Breast epithelium (tissue), 4 donors: Measurements from ENCODE around the gene HSPG2. TPM values are rescaled to one million over a fixed set of nuclear protein-coding genes. Genes with fewer than 3 reads are reported as not detected.

Experiments used
- DNase-seq, 2 donors: peaks; one replicate each; pipeline ENCODE4 v3.0.0-alpha.2; 2019; ENCODE audit warnings: low spot score in 2 of 2
- H3K27ac ChIP-seq, 2 donors: fragments of 200-600 bp; sonication (generic) in 1 of 2; one replicate each; pipeline ENCODE4 v1.5.1; 2016 to 2019; ENCODE audit warnings: mild to moderate bottlenecking in 1 of 2
- H3K27me3 ChIP-seq, 2 donors: fragments of 200-600 bp; sonication (generic) in 1 of 2; one replicate each; pipeline versions ENCODE4 v1.5.1 to v1.6.0; 2017 to 2019; ENCODE audit warnings: control low read depth in 1 of 2, mild to moderate bottlenecking in 1 of 2
- H3K36me3 ChIP-seq: fragments of 200-600 bp; one replicate; pipeline ENCODE4 v1.5.1; 2019
- H3K4me1 ChIP-seq, 2 donors: fragments of 200-600 bp; sonication (generic); one replicate each; pipeline ENCODE4 v1.5.1; 2016 to 2019; ENCODE audit warnings: control low read depth in 1 of 2
- H3K4me3 ChIP-seq, 3 donors: fragments of 200-600 bp; sonication (generic); 1 replicate in 2 of 3; 2 replicates in 1 of 3; pipeline ENCODE4 v1.5.1; 2016 to 2019; ENCODE audit warnings: mild to moderate bottlenecking in 3 of 3, moderate library complexity in 2 of 3
- H3K9me3 ChIP-seq, 2 donors: fragments of 200-600 bp; sonication (generic) in 1 of 2; one replicate each; pipeline ENCODE4 v1.5.1; 2016 to 2019; ENCODE audit warnings: control low read depth in 1 of 2
- CTCF ChIP-seq, 3 donors: fragments of 450-650 bp; IDR thresholded peaks; one replicate each; pipeline ENCODE4 v1.5.1; 2016 to 2017; ENCODE audit warnings: antibody characterized with exemption in 3 of 3, mild to moderate bottlenecking in 3 of 3, moderate library complexity in 3 of 3
- POLR2A ChIP-seq: fragments of 450-650 bp; IDR thresholded peaks from one replicate; pipeline ENCODE4 v1.6.1; 2016; ENCODE audit warnings: antibody characterized with exemption, mild to moderate bottlenecking, moderate library complexity
- POLR2AphosphoS5 ChIP-seq, 3 donors: sonication (generic); formaldehyde crosslinking; IDR thresholded peaks; one replicate each; pipeline ENCODE4 v1.6.1; 2017; ENCODE audit warnings: antibody characterized with exemption in 3 of 3
- intact Hi-C: fragments of 100-400 bp; cut with DNase I; formaldehyde crosslinking; loops from one replicate; pipeline ENCODE4 v1.15.1; 2023; ENCODE audit warnings: low total_unique reads
- total RNA-seq, 3 donors: library from RNA; depleted of rRNA; stranded (reverse); fragments of >200 nt; gene quantifications; one replicate each; pipeline ENCODE4 v1.1.0, GENCODE V29; 2016

Gene HSPG2
- total RNA-seq, 3 donors from 2014 or later: 48.3 to 219 (median 95.0) TPM

GRCh38 chr1:21886486-21887215 lies 50.5 kb downstream of the HSPG2 start:
- peak overlapping the region in 1 of 2 donors; percentile 19 for H3K27ac ChIP-seq
- H3K36me3 ChIP-seq: no peaks in the 10 kb centered on the region

GRCh38 chr1:21885236-21886037 lies 51.7 kb downstream of the HSPG2 start:
- intact Hi-C loops: no loop called here
- peaks cover 4% of the 10 kb centered on the region for H3K36me3 ChIP-seq
- no peak for DNase-seq
- TF ChIP-seq CTCF (IDR thresholded peaks at IDR 0.05): no peak
- no peak for TF ChIP-seq POLR2AphosphoS5 (IDR thresholded peaks at IDR 0.05)
- no peak for TF ChIP-seq POLR2A
- H3K27ac ChIP-seq: no peak overlapping the region
- H3K9me3 ChIP-seq: no peaks in the 10 kb centered on the region
- no peaks in the 10 kb centered on the region for H3K27me3 ChIP-seq
- H3K4me1 ChIP-seq: no peaks in the 10 kb centered on the region
- H3K4me3 ChIP-seq: no peak overlapping the region

More at GRCh38 chr1:21886486-21887215, 50.5 kb downstream of the HSPG2 start:
- no peaks in the 10 kb centered on the region for H3K4me1 ChIP-seq
- TF ChIP-seq POLR2AphosphoS5 (IDR thresholded peaks at IDR 0.05): no peak
- TF ChIP-seq POLR2A: no peak
- TF ChIP-seq CTCF (IDR thresholded peaks at IDR 0.05): no peak
- no peak overlapping the region for H3K4me3 ChIP-seq
- intact Hi-C loops: no loop called here
- DNase-seq: no peak
- H3K9me3 ChIP-seq: no peaks in the 10 kb centered on the region
- no peaks in the 10 kb centered on the region for H3K27me3 ChIP-seq

GRCh38 chr1:21884456-21885235 lies 52.5 kb downstream of the HSPG2 start:
- no peaks in the 10 kb centered on the region for H3K27me3 ChIP-seq
- no peak overlapping the region for H3K27ac ChIP-seq
- peaks cover 10% of the 10 kb centered on the region for H3K36me3 ChIP-seq
- no peak for TF ChIP-seq POLR2A
- no peak for TF ChIP-seq CTCF (IDR thresholded peaks at IDR 0.05)
- TF ChIP-seq POLR2AphosphoS5 (IDR thresholded peaks at IDR 0.05): no peak
- H3K9me3 ChIP-seq: no peaks in the 10 kb centered on the region
- no peak for DNase-seq
- H3K4me3 ChIP-seq: no peak overlapping the region
- H3K4me1 ChIP-seq: no peaks in the 10 kb centered on the region
- intact Hi-C loops: no loop called here

GRCh38 chr1:21882721-21883415 lies 54.2 kb downstream of the HSPG2 start:
- TF ChIP-seq POLR2A: no peak
- no peak for TF ChIP-seq POLR2AphosphoS5 (IDR thresholded peaks at IDR 0.05)
- TF ChIP-seq CTCF (IDR thresholded peaks at IDR 0.05): no peak
- no peaks in the 10 kb centered on the region for H3K27me3 ChIP-seq
- no peak for DNase-seq
- peaks cover 10% of the 10 kb centered on the region for H3K36me3 ChIP-seq
- no peak overlapping the region for H3K4me3 ChIP-seq
- H3K27ac ChIP-seq: peak overlapping the region in 1 of 2 donors; percentile 19
- no peaks in the 10 kb centered on the region for H3K4me1 ChIP-seq
- intact Hi-C loops: no loop called here
- no peaks in the 10 kb centered on the region for H3K9me3 ChIP-seq
